HG03064 (cell line): ENCODE results near the gene NUP43.
"Not testable (repeated sequence)": the region's sequence is repeated elsewhere in the genome, so short reads cannot be mapped to it uniquely, and the experiment has no call there.

Experiments
- ATAC-seq: cut with Tn5 transposase; IDR thresholded peaks from one replicate; pipeline ENCODE4 v1.9.1; 2021; ENCODE audit warnings: low read depth; ENCODE audit not compliant: unreplicated experiment

The NUP43 gene

GRCh38 chr6:149749594-149750135 is 3.3 kb upstream of the NUP43 start, which contains the start of gene PCMT1:
Gene PCMT1 (plus strand): TSS chr6:149749741. CDS start chr6:149749902, 161 bp downstream.
- peak; percentile 85 for ATAC-seq

DNA sequence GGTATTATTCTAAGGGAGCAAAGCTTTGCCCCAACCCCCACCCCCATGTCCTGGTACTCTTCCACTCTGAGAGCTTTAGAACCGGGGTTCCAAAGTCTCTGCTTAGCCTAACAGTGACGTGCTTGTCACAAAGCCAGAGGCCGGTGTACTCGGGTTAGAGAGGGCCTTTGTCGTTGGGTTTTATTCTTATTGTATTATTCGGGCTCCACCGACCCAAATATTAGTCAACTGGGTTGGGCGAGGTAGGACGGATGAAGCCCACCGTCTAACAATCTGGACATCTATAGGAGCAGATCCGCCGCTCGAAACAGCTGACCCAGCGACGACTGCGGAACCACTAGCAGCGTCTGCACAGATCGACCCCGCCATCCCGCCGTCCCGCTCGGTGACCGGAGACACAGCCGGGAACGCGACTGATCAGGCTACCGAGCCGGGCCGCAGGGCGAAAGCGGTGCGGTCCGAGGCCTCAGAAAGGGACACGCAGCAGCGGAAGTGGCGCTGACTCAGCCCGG is 2.8 kb upstream of the NUP43 start:
- ATAC-seq = not testable (repeated sequence)

DNA sequence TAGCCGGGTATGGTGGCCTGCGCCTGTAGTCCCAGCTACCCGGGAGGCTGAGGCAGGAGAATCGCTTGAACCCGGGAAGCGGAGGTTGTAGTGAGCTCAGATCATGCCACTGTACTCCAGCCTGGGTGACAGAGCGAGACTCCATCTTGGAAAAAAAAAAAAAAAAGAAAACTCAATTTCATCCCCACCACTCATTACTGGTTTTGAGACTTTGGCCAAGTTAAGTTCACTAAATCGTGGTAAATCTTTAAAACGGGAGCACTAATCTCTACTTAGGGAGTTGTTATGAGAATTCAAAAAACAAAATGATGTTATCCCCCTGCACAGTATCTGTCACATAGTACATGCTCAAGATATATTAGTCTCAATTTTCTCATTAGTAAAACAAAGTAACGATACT is 1.1 kb downstream of the NUP43 start:
- not testable (repeated sequence) for ATAC-seq

GRCh38 chr6:149734915-149735314 is 11.4 kb downstream of the NUP43 start:
- no peak for ATAC-seq

DNA sequence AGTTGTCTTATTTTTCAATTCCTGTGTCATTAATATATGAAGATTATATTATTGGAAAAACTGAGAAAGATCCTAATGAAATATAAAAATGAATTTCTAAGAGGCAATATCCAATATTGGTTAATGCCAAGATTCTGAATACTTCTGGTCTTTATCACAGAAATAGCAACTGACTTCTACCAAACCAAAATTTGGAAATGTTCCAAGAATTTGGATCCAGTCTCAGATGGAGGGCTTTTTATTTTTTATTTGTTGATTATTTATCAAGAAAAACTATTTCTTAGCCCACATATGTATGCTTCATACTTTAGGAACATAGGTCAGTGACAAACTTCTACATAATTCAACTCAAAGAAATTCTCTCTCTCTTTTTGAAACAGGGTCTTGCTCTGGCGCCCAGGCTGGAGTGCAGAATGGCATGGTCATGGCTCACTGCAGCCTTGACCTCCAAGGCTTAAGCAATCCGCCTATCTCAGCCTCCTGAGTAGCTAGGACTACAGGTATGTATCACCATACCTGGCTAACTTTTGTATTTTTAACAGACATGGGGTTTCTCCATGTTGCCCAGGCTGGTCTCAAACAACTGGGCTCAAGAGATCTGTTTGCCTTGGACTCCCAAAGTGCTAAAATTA is 13.1 kb downstream of the NUP43 start:
- ATAC-seq = no peak

GRCh38 chr6:149729824-149730223 is 16.5 kb downstream of the NUP43 start:
- no peak for ATAC-seq

- no peak for ATAC-seq
Observed at GRCh38 chr6:149728499-149729234, 17.7 kb downstream of the NUP43 start.

GRCh38 chr6:149727793-149728498 is 18.4 kb downstream of the NUP43 start:
- ATAC-seq = no peak

GRCh38 chr6:149725785-149726184 is 20.5 kb downstream of the NUP43 start:
- no peak for ATAC-seq

DNA sequence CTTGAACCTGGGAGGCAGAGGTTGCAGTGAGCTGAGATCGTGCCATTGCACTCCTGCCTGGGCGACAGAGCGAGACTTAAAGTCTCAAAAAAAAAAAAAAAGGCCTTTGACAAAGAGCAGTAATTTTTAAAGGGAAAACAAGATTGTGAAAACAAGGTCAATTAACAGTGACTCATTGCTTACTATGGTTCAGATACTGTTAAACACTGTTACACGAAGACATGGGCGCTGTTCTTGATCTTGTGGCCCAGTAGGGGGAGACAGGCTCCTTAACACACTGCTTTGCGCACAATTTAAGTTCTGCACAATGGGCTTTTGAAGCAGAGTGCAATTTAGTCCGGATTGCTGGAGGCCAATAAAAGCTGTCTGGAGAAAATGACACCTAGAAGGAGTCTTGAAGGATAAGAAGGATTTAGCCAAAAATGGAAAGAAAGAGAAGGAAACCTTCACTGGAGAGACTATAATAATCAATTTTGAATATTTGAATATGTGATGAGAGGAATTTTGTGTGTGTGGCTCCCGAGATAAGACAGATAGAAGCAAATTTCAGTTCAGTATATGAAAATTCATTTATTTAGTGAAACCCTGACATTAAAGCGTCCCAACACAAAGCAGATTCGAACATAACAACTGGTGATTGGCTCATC is 22.4 kb downstream of the NUP43 start:
- ATAC-seq = no peak

- ATAC-seq = no peak
Observed at GRCh38 chr6:149723262-149723661, 23.1 kb downstream of the NUP43 start.

DNA sequence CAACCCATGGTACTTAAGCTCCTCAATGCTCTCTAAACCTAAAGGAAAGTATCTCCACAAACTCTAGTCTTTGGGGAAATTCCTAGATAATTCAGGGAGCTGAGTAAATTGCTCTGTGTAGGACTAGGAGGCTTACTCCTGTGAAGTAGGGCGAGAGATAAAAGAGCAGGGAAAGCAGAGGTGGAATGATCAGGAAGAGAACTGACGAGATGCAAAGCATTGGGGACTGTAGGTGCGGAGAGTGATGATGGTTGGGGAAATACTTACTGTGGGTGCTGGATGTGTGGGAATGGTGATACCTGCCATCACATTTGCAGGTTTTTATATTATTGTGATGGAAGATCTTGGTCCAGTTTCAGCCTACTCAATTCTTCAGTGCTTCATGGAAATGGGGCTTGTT is 26.8 kb downstream of the NUP43 start:
- ATAC-seq = no peak

GRCh38 chr6:149717588-149718458 is 28.5 kb downstream of the NUP43 start, which contains the start of gene LATS1:
Gene LATS1 (minus strand): TSS chr6:149718101. CDS start chr6:149702126, 15,975 bp downstream.
- peak; percentile 70 for ATAC-seq

- no peak for ATAC-seq
Observed at GRCh38 chr6:149717255-149717587, 29.1 kb downstream of the NUP43 start.

DNA sequence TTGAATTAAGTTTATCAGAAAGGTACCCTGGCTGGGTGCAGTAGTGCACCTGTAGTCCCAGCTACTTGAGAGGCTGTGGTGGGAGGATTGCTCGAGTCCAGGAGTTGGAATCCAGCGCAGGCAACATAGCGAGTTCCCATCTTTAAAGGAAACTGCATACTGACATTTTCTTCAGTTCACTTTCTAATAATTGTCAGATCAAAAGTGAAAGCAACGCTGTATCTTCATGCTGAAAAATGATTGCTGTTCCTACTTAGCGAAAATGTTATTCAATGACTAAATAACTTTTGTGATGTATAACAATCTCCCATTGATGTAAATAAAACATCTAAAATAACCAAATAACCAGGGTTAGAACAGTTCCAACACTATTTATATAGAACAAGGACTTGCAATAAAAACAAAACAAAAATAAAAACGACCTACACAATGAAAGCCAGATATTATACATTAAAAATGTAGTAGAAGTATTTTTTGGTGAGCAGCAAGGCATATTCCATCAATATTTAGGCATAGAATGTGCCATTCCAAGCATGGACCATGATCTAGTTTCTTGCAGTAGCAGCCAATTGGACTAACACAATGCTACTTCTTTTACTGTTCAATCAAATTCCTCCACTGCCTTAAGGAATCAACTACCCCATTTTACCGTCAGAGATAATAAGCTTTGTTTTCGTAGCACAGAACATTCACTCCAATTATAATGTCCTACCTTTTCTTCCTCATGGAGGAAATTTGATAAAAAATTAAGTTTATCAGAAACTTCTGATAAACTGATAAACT is 30.0 kb downstream of the NUP43 start:
- no peak for ATAC-seq

DNA sequence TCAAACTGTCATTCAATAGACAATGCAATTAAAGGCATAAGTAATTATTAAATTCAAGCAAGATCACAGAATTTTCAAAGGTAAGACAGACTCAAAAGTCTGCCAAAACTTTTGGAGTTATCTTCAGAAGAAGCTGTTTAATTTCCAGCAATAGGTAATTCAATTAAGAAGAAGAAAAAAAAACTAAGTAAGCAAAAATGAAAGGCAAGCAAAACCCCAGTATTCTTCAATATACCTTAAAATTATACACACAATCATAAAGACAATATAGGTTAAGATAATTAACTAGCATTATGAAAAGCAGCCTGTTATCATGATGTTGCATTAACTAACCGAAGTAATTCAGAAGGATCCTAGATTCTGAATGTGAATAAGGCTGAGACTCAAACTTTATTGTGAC is 31.9 kb downstream of the NUP43 start:
- no peak for ATAC-seq

GRCh38 chr6:149711711-149712110 is 34.6 kb downstream of the NUP43 start:
- ATAC-seq = no peak

DNA sequence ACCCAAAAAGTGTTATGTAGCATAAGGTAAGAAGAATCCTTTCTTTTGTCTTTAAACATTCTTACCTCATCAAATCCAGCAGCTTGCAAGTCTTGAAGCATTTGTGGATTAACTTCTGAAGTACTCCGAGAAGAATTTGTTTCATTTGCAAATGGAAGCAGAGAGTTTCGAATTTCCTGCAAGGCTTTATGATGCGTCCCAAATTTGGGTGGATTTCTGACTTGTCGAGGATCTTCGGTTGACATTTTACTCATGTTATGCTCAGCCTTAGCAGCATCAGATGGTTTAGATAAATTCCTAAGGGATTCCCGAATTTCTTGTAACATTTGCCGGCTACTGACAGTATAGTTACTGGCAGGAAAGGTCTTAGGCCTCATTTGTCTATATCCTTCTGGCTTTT is 44.6 kb downstream of the NUP43 start:
- ATAC-seq = no peak

DNA sequence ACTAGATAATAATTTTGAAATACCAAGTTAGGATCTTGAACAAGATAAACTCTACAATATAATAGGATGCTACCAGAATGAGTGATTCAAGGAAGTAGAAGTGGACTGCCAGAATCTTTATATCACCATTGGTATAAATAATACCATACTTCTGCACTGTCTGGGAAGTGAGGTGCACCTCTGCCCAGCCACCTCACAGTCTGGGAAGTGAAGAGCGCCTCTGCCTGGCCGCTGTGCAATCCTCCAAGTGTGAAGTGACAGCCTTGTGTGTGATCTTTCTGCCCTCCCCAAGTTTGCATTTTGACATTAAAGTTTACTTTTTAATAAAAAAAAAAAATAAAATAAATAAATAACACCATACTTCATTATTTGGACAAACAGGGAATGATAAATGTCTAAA is 47.2 kb downstream of the NUP43 start:
- no peak for ATAC-seq
